ENCODE data around the gene CBLN3. TPM values are rescaled to one million over a fixed set of nuclear protein-coding genes. Genes with fewer than 3 reads are reported as not detected.
A peak's percentile ranks its signal among the peaks of the same experiment; 100 is the strongest.

Gene CBLN3
- total RNA-seq (2011; cell fraction: chromatin; rRNA removed; ENCODE audit: low replicate concordance), result 1.5 and 2.4 TPM in 2 replicates
- 0.67 and 0.92 TPM in 2 replicates for total RNA-seq (2011; cell fraction: nucleolus; rRNA removed)
- total RNA-seq (2011; cell fraction: nucleoplasm; rRNA removed), result 0.95 and 1.1 TPM in 2 replicates
- total RNA-seq (2014; rRNA removed) (0.05 and 0.20 TPM in 2 replicates), total RNA-seq (2014; rRNA removed; fragmentation: Illumina TruSeq; extraction: Trizol) (0.10 and 0.11 TPM in 2 replicates), total RNA-seq (2015; rRNA removed; fragmentation: Illumina TruSeq; extraction: Trizol) (0.19 and 0.25 TPM in 2 replicates), total RNA-seq (2021) (0.44 and 0.67 TPM in 2 replicates), polyA plus RNA-seq (2011; rRNA removed) (0.59 and 0.66 TPM in 2 replicates), polyA plus RNA-seq (2014; fragmentation: Illumina TruSeq; extraction: Trizol) (0.30 and 0.32 TPM in 2 replicates), polyA plus RNA-seq (2014; fragmentation: Nextera tagmentation; extraction: Ambion mirVana) (under 1 TPM in 1 of 2 experiments, not detected in 1; 0.06 TPM), polyA plus RNA-seq (2014; rRNA removed) (0.05 and 0.27 TPM in 2 replicates), polyA minus RNA-seq (2011; rRNA and poly(A)+ RNA removed) (0.09 and 0.28 TPM in 2 replicates), Bru-seq, nascent RNA (percentile 27 among the genes with signal in this experiment), BruChase-seq, experiment 1, labeled RNA remaining after a 2-hour chase (percentile 16 among the genes with signal in this experiment), BruChase-seq, experiment 2, labeled RNA remaining after a 6-hour chase (percentile 15 among the genes with signal in this experiment)
- 0.53 and 0.57 TPM in 2 replicates for polyA plus RNA-seq (2011; cell fraction: cytosol; rRNA removed)
- 2.5 and 3.6 TPM in 2 replicates for polyA plus RNA-seq (2011; cell fraction: nucleus; rRNA removed)
- 0.74 and 0.96 TPM in 2 replicates for polyA plus RNA-seq (2012)
- polyA minus RNA-seq (2011; cell fraction: cytosol; rRNA and poly(A)+ RNA removed), result 2.2 TPM in 1 of 2 replicates, not detected in the other
- 0.27 and 0.56 TPM in 2 replicates for polyA minus RNA-seq (2011; cell fraction: nucleus; rRNA and poly(A)+ RNA removed)
- long read RNA-seq, experiment 1, result 0 reads
- long read RNA-seq, experiment 2, result 0 reads
- long read RNA-seq, experiment 3, result 0 reads

DNA sequence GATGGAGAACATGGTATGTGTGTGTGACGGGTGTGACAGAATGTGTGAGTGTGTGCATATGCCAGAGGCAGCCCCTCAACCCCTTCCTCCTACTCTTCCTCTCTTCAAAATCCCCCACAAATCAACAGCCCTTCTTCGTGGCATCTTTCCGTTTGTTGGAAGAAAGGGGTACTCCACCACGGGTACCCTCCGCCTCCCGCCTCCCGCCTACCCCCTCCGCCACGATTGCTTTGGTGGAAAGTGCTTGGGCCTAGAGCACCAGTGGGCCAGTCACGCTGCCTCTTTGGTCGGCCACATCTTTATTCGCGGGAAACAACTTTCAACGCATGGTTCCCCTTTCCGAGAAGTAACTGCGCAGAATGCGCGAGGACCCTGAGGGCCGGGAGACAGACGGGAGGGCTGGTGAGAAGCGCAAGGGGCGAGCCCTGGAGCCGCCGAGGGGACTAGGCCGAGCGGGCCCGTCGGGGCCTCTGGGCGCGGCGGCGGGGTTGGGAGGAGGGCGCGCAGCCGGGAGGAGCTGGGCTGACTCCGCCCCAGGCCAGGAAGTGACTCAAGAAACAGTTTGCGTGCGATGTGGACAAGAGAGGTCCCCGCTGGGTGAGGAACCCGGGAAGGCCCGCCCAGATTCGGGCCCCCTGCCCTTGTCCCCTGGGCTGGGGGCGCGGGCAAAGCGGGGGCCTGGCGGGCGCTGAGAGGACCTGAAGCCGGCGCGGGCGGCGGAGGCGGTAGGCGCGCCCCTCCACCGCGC, at the start of gene CBLN3, which contains the start of gene KHNYN:
Gene CBLN3 (minus strand): TSS at position 274 of the 748 bp plus-strand sequence. CDS start 614 bp downstream, outside the sequence.
Gene KHNYN (plus strand): TSS at position 560 of the 748 bp plus-strand sequence. CDS start 777 bp downstream, outside the sequence.
- peak within 1 kb of the TSS; percentile 68 for H3K4me3 ChIP-seq
- H3K9me1 ChIP-seq (ENCODE audit: control insufficient read depth, insufficient read depth, low read length), result peaks cover 3% of the 10 kb centered on the region
- DNase-seq (ENCODE audit: extremely low read depth in 1 of 4, low spot score in 3 of 4) (peak; percentile 84 to 89 (median 88)), ATAC-seq (peak; percentile 87), FAIRE-seq (peak; percentile 86)
- H4K20me1 ChIP-seq (replicated peaks; ENCODE audit: control insufficient read depth, insufficient read depth, low read length), result peaks cover 5% of the 10 kb centered on the region; the same call in 1 of the 2 replicates
- peak within 1 kb of the TSS; percentile 79 for H2AFZ ChIP-seq (ENCODE audit: low read depth, low read length)
- H3K9ac ChIP-seq (ENCODE audit: insufficient read depth in 1 of 2, low read depth in 2 of 2, low read length in 2 of 2), result peak within 1 kb of the TSS; percentile 84 to 91
- CTCF ChIA-PET (ENCODE audit: low intra/inter-chr PET ratio), result interaction anchor here (0.7 to 1.0 kb wide), 2 partner anchors 18 to 96 kb away, joined by 3 read pairs; no protein-coding TSS in a partner anchor
- POLR2A ChIA-PET, result interaction anchor here (0.6 to 3.9 kb wide), 11 partner anchors 9 to 943 kb away, joined by 3 to 43 read pairs (median 4); partner anchors contain the start of gene SDR39U1
- WGBS (ENCODE audit: insufficient coverage, low coverage, missing lambda C conversion rate), result 2% methylated on average over 29 of the region's 57 CpGs
- H3K9me3 ChIP-seq (replicated peaks; ENCODE audit: control insufficient read depth, insufficient read depth, low read depth, low read length), result no peaks in the 10 kb centered on the region; the same call in 1 of the 2 replicates
- peak within 1 kb of the TSS; percentile 92 for H3K4me2 ChIP-seq (ENCODE audit: insufficient read depth, low read length)
- H3K36me3 ChIP-seq (ENCODE audit: control insufficient read depth, insufficient read depth, low read length), result peaks cover 18% of the 10 kb centered on the region; the same call in 2 of the 3 replicates
- H3K27me3 ChIP-seq (ENCODE audit: control insufficient read depth in 2 of 2, insufficient read depth in 2 of 2, low read length in 2 of 2), result no peaks in the 10 kb centered on the region
- BruUV-seq (replicated peaks), result no TSS peak
- peaks cover 12% of the 10 kb centered on the region for H3K79me2 ChIP-seq (ENCODE audit: control insufficient read depth, insufficient read depth, low read length)
- H3K4me1 ChIP-seq (replicated peaks in 1 of 2; ENCODE audit: control insufficient read depth in 2 of 2, insufficient read depth in 2 of 2, low read length in 2 of 2), result peaks cover 40 to 53% of the 10 kb centered on the region in 2 experiments
- in situ Hi-C loops (cut with MboI) (loop anchor here (5.0 to 10.0 kb wide), 3 partner anchors 97 to 375 kb away; partner anchors contain the start of genes CARMIL3 and TINF2), intact Hi-C loops (cut with micrococcal nuclease) (loop anchor here (2.0 kb wide), 1 partner anchor 187 kb away; the partner anchor contains the start of gene TINF2)
- peak within 1 kb of the TSS; percentile 85 for H3K27ac ChIP-seq (ENCODE audit: extremely low read depth, low read depth, low read length)
- TF ChIP-seq SMARCB1 (IDR thresholded peaks at IDR 0.05; ENCODE audit: insufficient read length, low read depth), result no peak
- TF ChIP-seq EP300 (IDR thresholded peaks at IDR 0.05; ENCODE audit: low read length), result 0 out of 2 replicates have a peak, but pooled peaks have one; percentile 4
- no peak for TF ChIP-seq DNMT1 (IDR thresholded peaks at IDR 0.05)
- TF ChIP-seq, protein P1, sequence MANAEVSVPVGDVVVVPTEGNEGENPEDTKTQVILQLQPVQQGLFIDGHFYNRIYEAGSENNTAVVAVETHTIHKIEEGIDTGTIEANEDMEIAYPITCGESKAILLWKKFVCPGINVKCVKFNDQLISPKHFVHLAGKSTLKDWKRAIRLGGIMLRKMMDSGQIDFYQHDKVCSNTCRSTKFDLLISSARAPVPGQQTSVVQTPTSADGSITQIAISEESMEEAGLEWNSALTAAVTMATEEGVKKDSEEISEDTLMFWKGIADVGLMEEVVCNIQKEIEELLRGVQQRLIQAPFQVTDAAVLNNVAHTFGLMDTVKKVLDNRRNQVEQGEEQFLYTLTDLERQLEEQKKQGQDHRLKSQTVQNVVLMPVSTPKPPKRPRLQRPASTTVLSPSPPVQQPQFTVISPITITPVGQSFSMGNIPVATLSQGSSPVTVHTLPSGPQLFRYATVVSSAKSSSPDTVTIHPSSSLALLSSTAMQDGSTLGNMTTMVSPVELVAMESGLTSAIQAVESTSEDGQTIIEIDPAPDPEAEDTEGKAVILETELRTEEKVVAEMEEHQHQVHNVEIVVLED (CRISPR knock-in tag; IDR thresholded peaks at IDR 0.05), result no peak
- no peak for TF ChIP-seq ATF1 (CRISPR knock-in tag; IDR thresholded peaks at IDR 0.05)
- peak; percentile 49 for TF ChIP-seq ATF1 (tag; IDR thresholded peaks at IDR 0.05)
- TF ChIP-seq, protein P2, sequence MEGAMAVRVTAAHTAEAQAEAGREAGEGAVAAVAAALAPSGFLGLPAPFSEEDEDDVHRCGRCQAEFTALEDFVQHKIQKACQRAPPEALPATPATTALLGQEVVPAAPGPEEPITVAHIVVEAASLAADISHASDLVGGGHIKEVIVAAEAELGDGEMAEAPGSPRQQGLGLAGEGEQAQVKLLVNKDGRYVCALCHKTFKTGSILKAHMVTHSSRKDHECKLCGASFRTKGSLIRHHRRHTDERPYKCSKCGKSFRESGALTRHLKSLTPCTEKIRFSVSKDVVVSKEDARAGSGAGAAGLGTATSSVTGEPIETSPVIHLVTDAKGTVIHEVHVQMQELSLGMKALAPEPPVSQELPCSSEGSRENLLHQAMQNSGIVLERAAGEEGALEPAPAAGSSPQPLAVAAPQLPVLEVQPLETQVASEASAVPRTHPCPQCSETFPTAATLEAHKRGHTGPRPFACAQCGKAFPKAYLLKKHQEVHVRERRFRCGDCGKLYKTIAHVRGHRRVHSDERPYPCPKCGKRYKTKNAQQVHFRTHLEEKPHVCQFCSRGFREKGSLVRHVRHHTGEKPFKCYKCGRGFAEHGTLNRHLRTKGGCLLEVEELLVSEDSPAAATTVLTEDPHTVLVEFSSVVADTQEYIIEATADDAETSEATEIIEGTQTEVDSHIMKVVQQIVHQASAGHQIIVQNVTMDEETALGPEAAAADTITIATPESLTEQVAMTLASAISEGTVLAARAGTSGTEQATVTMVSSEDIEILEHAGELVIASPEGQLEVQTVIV (CRISPR knock-in tag; IDR thresholded peaks at IDR 0.05; ENCODE audit: borderline replicate concordance), result no peak
- peak; percentile 41 to 57 for TF ChIP-seq E2F6 (IDR thresholded peaks at IDR 0.05; ENCODE audit: borderline replicate concordance in 1 of 2, extremely low read depth in 1 of 2, insufficient read depth in 1 of 2, insufficient read length in 1 of 2, low read depth in 1 of 2, low read length in 1 of 2, poor library complexity in 1 of 2, severe bottlenecking in 1 of 2)
- TF ChIP-seq NR0B1 (IDR thresholded peaks at IDR 0.05; ENCODE audit: partially characterized antibody), result no peak
